OCI-LY7 (cell line): Measurements from ENCODE around the gene MSRB3. TPM values are rescaled to one million over a fixed set of nuclear protein-coding genes. Genes with fewer than 3 reads are reported as not detected.

ENCODE experiments used
- BruUV-seq: library from RNA; stranded (reverse); fragments of 400-500 nt; replicated peaks from 2 replicates; lab custom pipeline; 2021; lab: Mats Ljungman, UMichigan
- CTCF ChIA-PET: fragments of 300-600 bp; sonication (Branson Sonifier 250); formaldehyde crosslinking; loops from one replicate; lab custom pipeline; 2022; ENCODE audit warnings: antibody characterized with exemption; ENCODE audit not compliant: unreplicated experiment; lab: Charles Lee
- POLR2A ChIA-PET: fragments of 300-600 bp; sonication (Branson Sonifier 250); formaldehyde crosslinking; loops from one replicate; lab custom pipeline; 2022; ENCODE audit warnings: antibody characterized with exemption; lab: Charles Lee
- DNase-seq: peaks from one replicate; pipeline ENCODE4 v3.0.0-alpha.2; 2015; ENCODE audit warnings: low spot score
- H2AFZ ChIP-seq: fragments of 200-600 bp; sonication (generic), shearing (Covaris generic); 2 replicates; pipeline ENCODE4 v1.6.1; 2014; ENCODE audit warnings: mild to moderate bottlenecking, antibody characterized with exemption, low read length, moderate library complexity
- H3K27ac ChIP-seq: fragments of 200-600 bp; sonication (generic); 2 replicates; pipeline ENCODE4 v1.5.1; 2014; ENCODE audit warnings: mixed run types, low read depth, mild to moderate bottlenecking, moderate library complexity, low read length, inconsistent platforms; ENCODE audit not compliant: poor library complexity, severe bottlenecking
- H3K36me3 ChIP-seq: fragments of 200-600 bp; sonication (generic); 2 replicates; pipeline ENCODE4 v1.6.1; 2014; ENCODE audit warnings: mild to moderate bottlenecking, antibody characterized with exemption, low read length, moderate library complexity, mixed read lengths; ENCODE audit not compliant: insufficient read depth
- H3K4me1 ChIP-seq: fragments of 200-600 bp; sonication (generic); 2 replicates; pipeline ENCODE4 v1.5.1; 2014; ENCODE audit warnings: mild to moderate bottlenecking, low read length; ENCODE audit not compliant: insufficient read depth, poor library complexity, severe bottlenecking
- H3K4me2 ChIP-seq: fragments of 200-600 bp; sonication (generic); 2 replicates; pipeline ENCODE4 v1.6.1; 2014; ENCODE audit warnings: mild to moderate bottlenecking, low read length
- H3K4me3 ChIP-seq: fragments of 200-600 bp; sonication (generic); 2 replicates; pipeline ENCODE4 v1.5.1; 2014; ENCODE audit warnings: mild to moderate bottlenecking, low read depth, low read length; ENCODE audit not compliant: poor library complexity, severe bottlenecking
- H3K79me2 ChIP-seq: fragments of 200-600 bp; sonication (generic); 2 replicates; pipeline ENCODE4 v1.6.1; 2016; ENCODE audit warnings: low read depth, mild to moderate bottlenecking, low read length, moderate library complexity, mixed read lengths; ENCODE audit not compliant: insufficient read depth
- H3K9me2 ChIP-seq: fragments of 200-600 bp; sonication (generic); 2 replicates; pipeline ENCODE4 v1.6.1; 2016; ENCODE audit warnings: mild to moderate bottlenecking, low read length, mixed read lengths; ENCODE audit not compliant: insufficient read depth
- H3K9me3 ChIP-seq: fragments of 200-600 bp; sonication (generic); 2 replicates; pipeline ENCODE4 v1.6.1; 2014; ENCODE audit warnings: mild to moderate bottlenecking, mixed run types, low read length, mixed read lengths
- H4K20me1 ChIP-seq: fragments of 200-600 bp; sonication (generic); 2 replicates; pipeline ENCODE4 v1.6.1; 2014; ENCODE audit warnings: mild to moderate bottlenecking, antibody characterized with exemption, low read length, moderate library complexity, mixed read lengths; ENCODE audit not compliant: insufficient read depth
- CTCF ChIP-seq: fragments of 200-600 bp; sonication (generic); conservative IDR thresholded peaks from 2 replicates; pipeline ENCODE4 v1.5.1; 2014; ENCODE audit warnings: mild to moderate bottlenecking, antibody characterized with exemption, low read length, moderate library complexity, mixed read lengths
- EZH2phosphoT487 ChIP-seq: fragments of 200-600 bp; sonication (generic); IDR thresholded peaks from 2 replicates; pipeline ENCODE4 v1.6.1; 2018; ENCODE audit warnings: low read depth, borderline replicate concordance, mild to moderate bottlenecking, mixed run types, antibody characterized with exemption, low read length, moderate library complexity, mixed read lengths
- intact Hi-C: fragments of 100-400 bp; cut with micrococcal nuclease; formaldehyde crosslinking; loops from one replicate; pipeline ENCODE4 v1.10.0; 2022; ENCODE audit not compliant: unreplicated experiment
- total RNA-seq, 2 experiments: library from RNA; depleted of rRNA in 1 of 2; stranded (reverse); fragments of >200 nt in 1 of 2; shearing (Covaris generic) in 1 of 2; gene quantifications; 2 replicates each; pipeline ENCODE4 v1.2.3, GENCODE V29; 2014 to 2022

Gene MSRB3
- total RNA-seq, 2 experiments from 2014 or later: not detected

GRCh38 chr12:65269603-65270002, 8.9 kb upstream of the MSRB3 start:
- Histone ChIP-seq H3K27ac (no peak overlapping the region), H3K4me3 (no peak overlapping the region), H3K9me2 (no peaks in the 10 kb centered on the region), H2AFZ (no peak overlapping the region), H3K4me1 (no peaks in the 10 kb centered on the region), H3K36me3 (no peaks in the 10 kb centered on the region), H3K9me3 (no peaks in the 10 kb centered on the region), H3K79me2 (no peaks in the 10 kb centered on the region), H3K4me2 (no peak overlapping the region), H4K20me1 (no peaks in the 10 kb centered on the region)
- no TSS peak for BruUV-seq
- TF ChIP-seq EZH2phosphoT487 (no peak), CTCF (no peak)
- POLR2A ChIA-PET: interaction anchor here (0.6 kb wide), 1 partner anchor 105 kb away, joined by 3 read pairs; no protein-coding TSS in a partner anchor
- CTCF ChIA-PET: no interaction called here
- no peak for DNase-seq
- intact Hi-C loops: no loop called here

- H3K9me2 ChIP-seq: no peaks in the 10 kb centered on the region
- no peak overlapping the region for H3K27ac ChIP-seq
- BruUV-seq: no TSS peak
- no peaks in the 10 kb centered on the region for H3K36me3 ChIP-seq
- intact Hi-C loops: no loop called here
- H3K79me2 ChIP-seq: no peaks in the 10 kb centered on the region
- H3K4me3 ChIP-seq: no peak overlapping the region
- POLR2A ChIA-PET: no interaction called here
- H3K4me2 ChIP-seq: no peak overlapping the region
- no peaks in the 10 kb centered on the region for H3K4me1 ChIP-seq
- H4K20me1 ChIP-seq: no peaks in the 10 kb centered on the region
- TF ChIP-seq CTCF: no peak
- CTCF ChIA-PET: no interaction called here
- no peaks in the 10 kb centered on the region for H3K9me3 ChIP-seq
- H2AFZ ChIP-seq: no peak overlapping the region
- DNase-seq: no peak
Observed at GRCh38 chr12:65274602-65275272, 3.7 kb upstream of the MSRB3 start.

GRCh38 chr12:65275627-65276026, 2.9 kb upstream of the MSRB3 start:
- TF ChIP-seq CTCF: no peak
- TF ChIP-seq EZH2phosphoT487: no peak
- no peaks in the 10 kb centered on the region for H3K9me2 ChIP-seq
- BruUV-seq: no TSS peak
- H3K4me2 ChIP-seq: no peak overlapping the region
- POLR2A ChIA-PET: interaction anchor here (0.9 kb wide), 1 partner anchor 10 kb away, joined by 4 read pairs; no protein-coding TSS in a partner anchor
- no peak overlapping the region for H3K27ac ChIP-seq
- H2AFZ ChIP-seq: no peak overlapping the region
- DNase-seq: no peak
- no peak overlapping the region for H3K4me3 ChIP-seq
- no peaks in the 10 kb centered on the region for H3K9me3 ChIP-seq
- H4K20me1 ChIP-seq: no peaks in the 10 kb centered on the region
- no peaks in the 10 kb centered on the region for H3K36me3 ChIP-seq
- CTCF ChIA-PET: no interaction called here
- no peaks in the 10 kb centered on the region for H3K79me2 ChIP-seq
- H3K4me1 ChIP-seq: no peaks in the 10 kb centered on the region
- intact Hi-C loops: no loop called here
